AG04449 (cell line): ENCODE results near the gene CCDC112.

Experiments
- CTCF ChIA-PET: fragments of 350-600 bp; formaldehyde crosslinking; extraction: SDS; loops from one replicate; lab custom pipeline; 2021; ENCODE audit warnings: antibody characterized with exemption; lab: Yijun Ruan, JAX
- POLR2A ChIA-PET: fragments of 400-600, 350-600 bp; formaldehyde crosslinking; extraction: SDS; loops from one replicate; lab custom pipeline; 2020; ENCODE audit warnings: antibody characterized with exemption, inconsistent platforms; lab: Yijun Ruan, JAX
- DNase-seq: peaks from one replicate; pipeline ENCODE4 v3.0.0-alpha.2; 2010; ENCODE audit warnings: low read depth, low spot score
- H3K4me3 ChIP-seq: 2 replicates; pipeline ENCODE4 v1.5.1; 2011; ENCODE audit warnings: low read depth, mild to moderate bottlenecking, control low read depth, low read length
- CTCF ChIP-seq: IDR thresholded peaks from one replicate; pipeline ENCODE4 v1.5.1; 2011; ENCODE audit warnings: mild to moderate bottlenecking, moderate library complexity, low read length, control low read depth, inconsistent platforms; ENCODE audit not compliant: insufficient read depth; ENCODE audit errors: missing control alignments

The CCDC112 gene

GRCh38 chr5:115296124-115297022 is at the start of gene CCDC112:
TSS of gene CCDC112 (minus strand) at chr5:115296654. CDS start at chr5:115296543, 111 bp downstream.
- ChIA-PET CTCF (interaction anchor here (0.8 to 2.5 kb wide), 4 partner anchors 8 to 289 kb away, joined by 3 to 24 read pairs (median 4); partner anchors contain the start of gene FEM1C), POLR2A (interaction anchor here (1.0 to 1.2 kb wide), 2 partner anchors 16 to 338 kb away, joined by 3 read pairs; no protein-coding TSS in a partner anchor)
- no peak for DNase-seq
- peak within 1 kb of the TSS; percentile 79 for H3K4me3 ChIP-seq
- TF ChIP-seq CTCF, result no peak

GRCh38 chr5:115345344-115345743 is 48.9 kb upstream of the CCDC112 start:
- ChIA-PET CTCF (no interaction called here), POLR2A (no interaction called here)
- no peak for DNase-seq

GRCh38 chr5:115343855-115344254 is 47.4 kb upstream of the CCDC112 start:
- ChIA-PET CTCF (no interaction called here), POLR2A (no interaction called here)
- no peak overlapping the region for H3K4me3 ChIP-seq
- DNase-seq, result peak; percentile 16
- TF ChIP-seq CTCF, result no peak

More at GRCh38 chr5:115345344-115345743, 48.9 kb upstream of the CCDC112 start:
- TF ChIP-seq CTCF, result no peak
- H3K4me3 ChIP-seq, result no peak overlapping the region

- no peak overlapping the region for H3K4me3 ChIP-seq
- no peak for TF ChIP-seq CTCF
- POLR2A ChIA-PET, result no interaction called here
- DNase-seq, result no peak
- CTCF ChIA-PET, result no interaction called here
Measured at GRCh38 chr5:115342590-115343377, 46.3 kb upstream of the CCDC112 start.

GRCh38 chr5:115341745-115342144 is 45.3 kb upstream of the CCDC112 start:
- CTCF ChIA-PET, result interaction anchor here (1.0 kb wide), 1 partner anchor 33 kb away, joined by 3 read pairs; no protein-coding TSS in a partner anchor
- DNase-seq, result no peak
- POLR2A ChIA-PET, result no interaction called here
- no peak for TF ChIP-seq CTCF
- no peak overlapping the region for H3K4me3 ChIP-seq
